ENCODE measurements around the gene RYK.
"Not testable (repeated sequence)": the region's sequence is repeated elsewhere in the genome, so short reads cannot be mapped to it uniquely, and the experiment has no call there.

RYK gene

GRCh38 chr3:134228479-134228878 is 22.2 kb downstream of the RYK start:
- no peak for FAIRE-seq
- TF ChIP-seq POU2F2 (IDR thresholded peaks at IDR 0.05; ENCODE audit: low read depth, low read length) (no peak), SPI1 (IDR thresholded peaks at IDR 0.05; ENCODE audit: low read depth, low read length) (no peak), POLR2A (IDR thresholded peaks at IDR 0.05; ENCODE audit: low read depth, low read length) (no peak), POLR2AphosphoS5 (IDR thresholded peaks at IDR 0.05; ENCODE audit: low read depth, low read length) (no peak), PAX5 (IDR thresholded peaks at IDR 0.05; ENCODE audit: insufficient read depth, low read length, severe bottlenecking) (no peak), TAF1 (IDR thresholded peaks at IDR 0.05; ENCODE audit: low read depth, low read length) (no peak)
- DNase-seq (ENCODE audit: insufficient read length, low spot score) = no peak

- DNase-seq (ENCODE audit: insufficient read length, low spot score) (no peak), FAIRE-seq (no peak)
- TF ChIP-seq PAX5 (IDR thresholded peaks at IDR 0.05; ENCODE audit: insufficient read depth, low read length, severe bottlenecking) (no peak), POLR2AphosphoS5 (IDR thresholded peaks at IDR 0.05; ENCODE audit: low read depth, low read length) (no peak), POU2F2 (IDR thresholded peaks at IDR 0.05; ENCODE audit: low read depth, low read length) (no peak), TAF1 (IDR thresholded peaks at IDR 0.05; ENCODE audit: low read depth, low read length) (no peak)
These were observed 22.6 kb downstream of the RYK start for GRCh38 chr3:134228035-134228434.

- DNase-seq (ENCODE audit: insufficient read length, low spot score); FAIRE-seq: not testable (repeated sequence)
These were observed 25.9 kb downstream of the RYK start for GRCh38 chr3:134224796-134225156.

- DNase-seq (ENCODE audit: insufficient read length, low spot score) = no peak
- TF ChIP-seq POLR2AphosphoS5 (IDR thresholded peaks at IDR 0.05; ENCODE audit: low read depth, low read length) (no peak), POU2F2 (IDR thresholded peaks at IDR 0.05; ENCODE audit: low read depth, low read length) (no peak), POLR2A (IDR thresholded peaks at IDR 0.05; ENCODE audit: low read depth, low read length) (no peak), SPI1 (IDR thresholded peaks at IDR 0.05; ENCODE audit: low read depth, low read length) (no peak)
- FAIRE-seq = peak; percentile 56
These were observed 27.8 kb downstream of the RYK start for GRCh38 chr3:134222835-134223234.

- FAIRE-seq = no peak
- no peak for TF ChIP-seq POLR2A (IDR thresholded peaks at IDR 0.05; ENCODE audit: low read depth, low read length)
- TF ChIP-seq POLR2AphosphoS5 (IDR thresholded peaks at IDR 0.05; ENCODE audit: low read depth, low read length) = no peak
- no peak for TF ChIP-seq PAX5 (IDR thresholded peaks at IDR 0.05; ENCODE audit: insufficient read depth, low read length, severe bottlenecking)
- TF ChIP-seq TAF1 (IDR thresholded peaks at IDR 0.05; ENCODE audit: low read depth, low read length) = no peak
- no peak for TF ChIP-seq SPI1 (IDR thresholded peaks at IDR 0.05; ENCODE audit: low read depth, low read length)
- TF ChIP-seq POU2F2 (IDR thresholded peaks at IDR 0.05; ENCODE audit: low read depth, low read length) = no peak
- no peak for DNase-seq (ENCODE audit: insufficient read length, low spot score)
These were observed 33.8 kb downstream of the RYK start for GRCh38 chr3:134216851-134217250.

- DNase-seq (ENCODE audit: insufficient read length, low spot score) (no peak), FAIRE-seq (no peak)
- TF ChIP-seq TAF1 (IDR thresholded peaks at IDR 0.05; ENCODE audit: low read depth, low read length) = no peak
- no peak for TF ChIP-seq POLR2A (IDR thresholded peaks at IDR 0.05; ENCODE audit: low read depth, low read length)
- TF ChIP-seq POLR2AphosphoS5 (IDR thresholded peaks at IDR 0.05; ENCODE audit: low read depth, low read length) = no peak
- TF ChIP-seq PAX5 (IDR thresholded peaks at IDR 0.05; ENCODE audit: insufficient read depth, low read length, severe bottlenecking) = no peak
- no peak for TF ChIP-seq SPI1 (IDR thresholded peaks at IDR 0.05; ENCODE audit: low read depth, low read length)
- TF ChIP-seq POU2F2 (IDR thresholded peaks at IDR 0.05; ENCODE audit: low read depth, low read length) = no peak
These were observed 34.4 kb downstream of the RYK start for GRCh38 chr3:134216191-134216764.

- DNase-seq (ENCODE audit: insufficient read length, low spot score) (no peak), FAIRE-seq (peak; percentile 66)
- TF ChIP-seq POLR2A (IDR thresholded peaks at IDR 0.05; ENCODE audit: low read depth, low read length) (no peak), SPI1 (IDR thresholded peaks at IDR 0.05; ENCODE audit: low read depth, low read length) (peak; percentile 54)
These were observed 36.4 kb downstream of the RYK start for GRCh38 chr3:134214239-134214638.

GRCh38 chr3:134212967-134213665 is 37.5 kb downstream of the RYK start:
- peak; percentile 14 for DNase-seq (ENCODE audit: insufficient read length, low spot score)
- FAIRE-seq = peak; percentile 89
- no peak for TF ChIP-seq PAX5 (IDR thresholded peaks at IDR 0.05; ENCODE audit: insufficient read depth, low read length, severe bottlenecking)
- peak; percentile 29; the same call in 1 of the 2 replicates for TF ChIP-seq POU2F2 (IDR thresholded peaks at IDR 0.05; ENCODE audit: low read depth, low read length)
- no peak for TF ChIP-seq POLR2A (IDR thresholded peaks at IDR 0.05; ENCODE audit: low read depth, low read length)
- TF ChIP-seq SPI1 (IDR thresholded peaks at IDR 0.05; ENCODE audit: low read depth, low read length) = no peak

- TF ChIP-seq TAF1 (IDR thresholded peaks at IDR 0.05; ENCODE audit: low read depth, low read length) (no peak), SPI1 (IDR thresholded peaks at IDR 0.05; ENCODE audit: low read depth, low read length) (no peak), PAX5 (IDR thresholded peaks at IDR 0.05; ENCODE audit: insufficient read depth, low read length, severe bottlenecking) (no peak), POLR2AphosphoS5 (IDR thresholded peaks at IDR 0.05; ENCODE audit: low read depth, low read length) (no peak), POLR2A (IDR thresholded peaks at IDR 0.05; ENCODE audit: low read depth, low read length) (no peak), POU2F2 (IDR thresholded peaks at IDR 0.05; ENCODE audit: low read depth, low read length) (no peak)
- peak; percentile 69 for FAIRE-seq
- peak; percentile 10 for DNase-seq (ENCODE audit: insufficient read length, low spot score)
These were observed 38.9 kb downstream of the RYK start for GRCh38 chr3:134211797-134212196.

GRCh38 chr3:134205451-134205850 is 45.2 kb downstream of the RYK start:
- TF ChIP-seq PAX5 (IDR thresholded peaks at IDR 0.05; ENCODE audit: insufficient read depth, low read length, severe bottlenecking) (no peak), SPI1 (IDR thresholded peaks at IDR 0.05; ENCODE audit: low read depth, low read length) (no peak), POLR2AphosphoS5 (IDR thresholded peaks at IDR 0.05; ENCODE audit: low read depth, low read length) (no peak), TAF1 (IDR thresholded peaks at IDR 0.05; ENCODE audit: low read depth, low read length) (no peak), POLR2A (IDR thresholded peaks at IDR 0.05; ENCODE audit: low read depth, low read length) (no peak)
- no peak for DNase-seq (ENCODE audit: insufficient read length, low spot score)
- no peak for FAIRE-seq
